Activated gamma-delta T cell treated with anti-CD3 and anti-CD28 coated beads, Interleukin-2, amount 50 U/mL, for 16 hours (primary cell): ENCODE measurements around the gene RPS27L.

Experiments used
- DNase-seq: peaks from one replicate; pipeline ENCODE4 v3.0.0-alpha.2; 2020; ENCODE audit warnings: low read depth

The RPS27L gene

DNA sequence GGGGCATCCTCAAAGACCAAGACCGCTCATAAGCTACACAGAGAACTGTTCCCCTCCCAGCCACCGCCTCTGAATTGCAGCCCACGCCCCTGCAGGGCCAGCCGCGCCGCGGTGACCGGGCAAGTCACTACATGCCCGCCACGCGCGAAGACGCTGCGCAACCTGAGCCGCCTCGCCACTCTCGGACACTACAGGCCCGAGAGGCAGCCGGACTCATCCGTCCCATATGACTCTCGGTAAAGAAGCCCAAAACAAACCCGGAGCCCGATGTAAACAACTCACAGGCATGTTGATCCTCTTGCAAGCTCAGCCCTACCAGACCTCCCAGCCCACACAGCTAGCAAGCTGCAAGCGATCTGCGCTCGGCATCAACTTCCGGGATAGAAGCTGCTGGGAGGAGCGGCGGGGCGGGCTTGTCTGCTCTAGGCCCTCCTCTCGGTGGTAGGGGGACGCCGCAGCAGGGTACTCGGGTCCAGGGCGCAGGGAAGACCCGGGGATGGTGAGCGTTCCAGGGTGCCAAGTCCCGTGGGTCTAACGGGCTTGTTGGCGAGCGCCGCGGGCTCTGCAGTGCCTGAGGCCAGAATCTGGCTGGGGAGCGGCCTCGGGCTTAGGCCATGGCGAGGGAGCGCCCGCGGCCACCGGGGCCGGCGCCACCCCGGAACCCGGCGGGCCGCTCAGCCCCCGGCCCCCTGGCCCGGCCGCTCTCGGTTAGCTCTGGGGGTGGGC is at the start of gene RPS27L:
TSS of gene RPS27L (minus strand) at position 360 of the 726 bp plus-strand sequence. CDS start at position 288, 72 bp downstream.
- DNase-seq = peak; percentile 79

DNA sequence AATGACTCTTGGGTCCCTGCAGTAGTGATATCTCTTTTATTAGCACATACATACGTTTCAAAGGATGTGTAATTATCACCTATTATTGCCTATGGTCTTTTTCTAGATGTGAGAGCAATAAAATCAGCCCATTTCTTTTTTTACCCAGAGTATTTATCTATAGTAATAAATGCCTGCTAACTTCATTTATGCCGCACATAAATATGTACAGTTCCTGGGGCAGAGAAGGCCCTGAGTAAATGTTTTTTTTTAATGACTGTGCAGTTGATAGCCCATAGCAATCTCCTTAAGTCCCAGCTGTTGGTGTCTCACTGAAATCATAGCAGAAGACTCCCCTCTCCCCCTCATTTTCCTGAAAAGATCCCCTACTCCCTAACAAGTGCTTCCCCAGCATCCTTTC is 48.8 kb upstream of the RPS27L start:
- no peak for DNase-seq

DNA sequence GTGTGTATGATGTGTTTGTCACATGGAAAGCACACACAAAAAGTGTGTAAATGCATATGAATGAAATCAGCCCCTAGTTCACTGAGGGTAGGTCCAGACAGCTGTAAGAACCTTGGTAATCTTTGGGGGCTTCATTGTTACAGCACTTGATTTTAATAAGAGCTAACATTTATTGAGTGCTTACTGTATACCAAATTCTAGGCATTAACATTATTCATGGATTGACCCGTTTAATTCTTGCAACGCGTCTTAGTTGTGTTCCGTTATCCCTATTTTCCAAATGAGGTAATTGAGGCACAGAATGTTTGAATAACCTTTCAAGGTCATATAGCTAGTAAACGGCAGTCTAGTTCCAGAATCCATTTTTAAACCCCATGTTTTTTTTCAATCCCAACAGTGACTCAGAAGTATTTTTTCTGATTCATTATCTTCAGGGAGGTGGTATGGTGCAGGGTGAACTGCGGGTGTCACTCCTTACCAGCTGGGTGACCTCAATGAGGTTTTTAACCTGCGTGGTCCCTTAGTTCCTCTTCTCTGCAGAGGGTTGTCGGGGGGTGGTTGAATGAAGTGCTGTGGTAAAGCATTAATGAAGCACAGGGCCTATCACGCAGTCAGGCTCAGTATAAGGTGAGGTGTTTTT is 46.3 kb upstream of the RPS27L start:
- peak; percentile 39 for DNase-seq

DNA sequence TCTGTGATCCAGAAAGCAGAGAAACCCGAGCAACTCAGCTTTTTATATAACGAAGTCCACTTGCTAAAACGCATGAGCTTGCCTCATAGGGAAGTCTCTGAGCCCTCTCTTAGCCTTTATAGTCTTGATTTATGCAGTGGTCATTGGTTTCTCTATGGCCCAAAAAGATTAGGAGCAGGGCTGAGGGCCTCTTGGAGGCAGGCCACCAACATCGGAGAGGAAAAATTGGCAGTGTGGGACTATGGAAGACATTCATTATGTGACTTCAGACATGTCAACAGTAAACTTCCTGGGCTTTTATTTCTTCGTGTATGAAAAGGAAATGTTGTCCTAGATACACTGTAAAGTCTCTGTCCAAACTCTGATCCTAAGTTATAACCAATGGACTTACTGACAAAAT is 45.6 kb upstream of the RPS27L start:
- DNase-seq = no peak

DNA sequence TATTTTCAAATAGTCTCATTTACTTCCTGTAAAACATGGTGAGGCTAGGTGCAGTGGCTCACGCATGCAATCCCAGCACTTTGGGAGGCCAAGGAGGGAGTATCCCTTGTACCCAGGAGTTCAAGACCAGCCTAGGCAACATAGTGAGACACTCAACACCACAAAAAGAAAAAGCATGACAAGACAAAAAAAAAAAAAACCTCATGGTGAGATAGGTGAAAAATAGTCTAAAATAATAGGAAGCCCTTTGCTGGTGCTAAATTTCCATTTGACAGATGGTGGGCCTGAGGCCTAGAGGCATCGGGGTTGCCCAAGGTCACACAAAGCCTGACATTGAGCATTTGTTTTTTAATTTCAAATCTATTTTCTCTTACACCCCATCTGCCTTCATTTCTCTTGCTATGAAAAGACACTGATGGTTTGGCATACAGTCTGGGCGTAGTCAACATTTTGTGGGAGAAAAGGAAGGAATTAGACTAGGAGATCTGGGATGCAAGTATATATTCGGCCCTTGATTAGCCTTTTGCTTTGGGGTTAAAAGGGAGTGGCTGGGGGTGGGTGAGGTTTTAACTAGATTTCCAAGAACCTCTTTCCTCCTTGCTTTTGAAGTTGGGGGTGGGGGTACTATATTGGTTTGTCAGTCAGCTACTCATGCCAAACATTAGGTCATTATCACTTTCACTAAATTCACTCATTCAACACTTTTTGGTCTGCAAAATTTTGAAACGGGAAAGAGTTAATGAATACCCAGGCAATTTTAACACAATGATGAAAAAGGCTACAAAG is 43.4 kb upstream of the RPS27L start:
- DNase-seq = no peak

DNA sequence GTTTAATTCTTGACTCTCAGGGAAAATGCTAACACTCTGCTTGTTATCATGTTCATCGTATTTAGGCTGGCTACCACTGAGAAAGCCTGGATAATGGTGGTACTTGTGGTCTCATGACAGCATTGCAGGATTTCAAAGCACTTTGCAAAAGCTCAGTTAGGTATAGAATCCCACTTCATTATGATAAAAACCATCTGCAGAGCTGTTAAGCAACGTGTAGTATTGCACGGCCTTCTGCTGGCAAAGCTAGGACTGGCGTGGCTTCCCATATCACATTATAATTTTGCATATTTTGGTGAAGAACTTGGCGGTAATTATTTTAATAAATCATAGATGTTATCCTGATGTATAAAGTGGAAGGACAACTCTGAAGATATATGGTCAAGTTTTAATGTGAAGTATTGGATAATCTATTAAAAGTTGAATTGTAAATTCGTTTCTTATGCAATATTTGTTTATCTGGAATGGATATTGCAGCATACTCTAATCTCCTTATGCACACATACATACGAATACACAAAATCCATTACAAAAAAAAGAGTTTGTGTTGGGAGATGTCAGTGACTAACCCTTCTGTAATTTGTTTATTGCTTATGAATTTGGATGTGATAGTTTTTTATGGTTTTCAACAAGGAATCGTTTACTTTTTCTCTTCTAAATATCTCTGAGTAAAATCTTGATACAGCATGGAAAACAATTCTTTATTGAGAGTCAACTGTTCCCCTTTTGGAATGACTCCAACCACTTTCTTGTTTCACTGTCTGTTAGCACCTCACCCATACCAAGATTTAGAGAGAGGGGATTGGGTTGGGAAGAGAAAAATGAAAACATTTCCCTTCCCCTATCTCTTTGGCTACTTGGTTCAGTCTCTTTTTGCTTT is 41.3 kb upstream of the RPS27L start:
- DNase-seq = no peak

DNA sequence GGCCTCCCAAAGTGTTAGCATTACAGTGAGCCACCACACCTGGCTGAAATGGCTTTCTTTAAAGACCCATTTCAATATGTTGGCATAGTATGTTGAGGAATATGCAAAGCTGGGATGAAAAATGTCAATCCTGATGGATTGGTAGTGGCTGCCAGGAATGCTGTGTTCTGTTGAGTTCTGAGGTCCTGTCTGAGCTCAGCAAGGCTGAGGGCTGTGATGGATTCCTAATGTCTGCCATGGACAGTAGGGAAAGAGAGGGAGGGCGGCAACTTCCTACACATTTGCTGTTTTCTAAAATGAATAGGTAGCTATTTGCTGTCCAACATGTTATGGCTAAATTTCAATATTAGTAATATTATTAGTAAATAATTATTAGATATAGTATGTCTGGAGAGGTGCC is 40.3 kb upstream of the RPS27L start:
- DNase-seq = no peak

DNA sequence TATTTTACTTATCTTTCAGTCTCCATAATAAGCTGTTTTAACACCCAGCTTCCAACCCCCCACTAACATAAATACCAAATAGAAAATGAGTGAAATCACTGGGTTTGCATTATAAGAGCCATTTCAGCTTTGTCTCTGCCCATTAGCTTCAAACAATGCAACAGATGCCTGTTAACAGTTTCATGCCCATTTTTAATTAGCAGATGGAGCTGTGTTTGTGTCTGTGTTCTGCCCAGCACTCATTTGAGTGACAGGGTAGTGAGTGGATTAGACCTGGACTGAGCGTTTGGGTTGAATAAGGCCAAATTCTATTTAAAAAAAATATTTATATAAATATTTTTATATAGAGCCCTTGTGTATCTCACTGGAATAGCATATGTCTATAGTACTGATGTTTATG is 39.6 kb upstream of the RPS27L start:
- DNase-seq = no peak

DNA sequence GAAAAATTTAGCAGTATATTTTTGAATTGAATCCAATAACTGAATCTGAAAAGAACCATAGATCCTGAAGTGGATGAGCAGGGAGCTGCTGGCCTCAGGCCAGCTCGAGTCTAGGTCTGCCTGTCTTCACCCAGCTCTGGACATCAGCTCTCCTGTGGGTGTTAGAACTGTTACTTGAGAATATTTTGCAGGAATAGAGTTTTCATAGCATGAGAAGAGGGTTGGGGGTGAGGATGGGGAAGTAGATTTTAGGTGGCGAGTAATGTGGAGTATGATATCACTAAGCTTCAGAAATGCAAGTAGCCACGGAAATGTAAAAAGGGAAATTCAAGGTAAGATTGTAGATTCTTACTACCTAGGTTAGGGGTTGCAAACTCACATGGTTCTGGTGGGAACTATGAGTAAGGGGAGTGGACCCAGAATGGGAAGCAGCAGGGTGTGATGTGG is 38.3 kb upstream of the RPS27L start:
- no peak for DNase-seq

DNA sequence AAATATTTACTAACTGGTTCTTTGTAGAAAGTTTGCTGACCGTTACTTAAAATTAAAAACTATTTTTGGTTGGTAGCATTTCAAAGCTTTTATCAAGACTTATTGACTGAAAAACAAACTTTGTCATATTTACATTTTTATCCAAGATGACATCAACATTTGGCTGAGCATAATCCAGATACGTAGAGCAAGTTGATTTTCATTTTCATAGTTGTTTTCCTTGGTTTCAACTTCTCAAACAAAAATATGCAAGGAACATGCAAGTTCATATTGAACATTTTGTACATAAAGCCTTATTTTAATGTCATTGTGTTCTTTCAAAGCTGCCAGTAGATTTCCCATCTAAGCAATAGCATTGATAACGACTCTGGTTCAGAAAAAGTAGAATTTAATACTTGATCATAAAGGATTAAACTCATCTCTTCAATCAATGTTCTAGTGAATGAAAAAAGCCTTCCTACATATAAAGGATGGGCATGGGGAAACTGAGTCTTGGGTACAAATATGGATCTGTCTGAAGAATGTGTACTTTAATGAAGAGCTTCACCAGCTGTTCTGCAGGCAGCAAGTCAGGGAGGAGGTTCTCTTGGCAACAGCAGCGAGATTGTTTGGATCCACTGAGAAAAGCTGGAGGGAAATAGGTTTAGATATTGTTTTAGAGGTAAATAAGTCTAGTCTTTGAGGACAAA is 37.7 kb upstream of the RPS27L start:
- no peak for DNase-seq

DNA sequence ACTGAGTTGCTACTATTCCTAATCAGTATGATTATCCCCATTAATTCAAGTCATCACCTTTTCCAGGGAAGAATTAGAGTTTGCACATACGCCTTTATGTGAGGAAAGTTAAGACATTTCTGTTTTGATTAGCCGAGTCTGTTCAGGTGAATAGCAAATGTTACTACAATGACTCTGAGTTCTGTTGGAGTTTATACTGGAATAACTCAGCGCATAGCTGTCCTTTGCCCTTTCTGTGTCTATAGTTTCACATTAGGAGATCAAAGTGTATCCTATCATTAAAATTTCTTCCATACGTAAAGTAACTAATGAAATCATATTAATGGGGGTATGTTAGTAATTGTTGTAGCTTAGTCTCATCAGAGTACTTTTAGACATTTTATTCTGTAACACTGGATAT is 37.0 kb upstream of the RPS27L start:
- no peak for DNase-seq

DNA sequence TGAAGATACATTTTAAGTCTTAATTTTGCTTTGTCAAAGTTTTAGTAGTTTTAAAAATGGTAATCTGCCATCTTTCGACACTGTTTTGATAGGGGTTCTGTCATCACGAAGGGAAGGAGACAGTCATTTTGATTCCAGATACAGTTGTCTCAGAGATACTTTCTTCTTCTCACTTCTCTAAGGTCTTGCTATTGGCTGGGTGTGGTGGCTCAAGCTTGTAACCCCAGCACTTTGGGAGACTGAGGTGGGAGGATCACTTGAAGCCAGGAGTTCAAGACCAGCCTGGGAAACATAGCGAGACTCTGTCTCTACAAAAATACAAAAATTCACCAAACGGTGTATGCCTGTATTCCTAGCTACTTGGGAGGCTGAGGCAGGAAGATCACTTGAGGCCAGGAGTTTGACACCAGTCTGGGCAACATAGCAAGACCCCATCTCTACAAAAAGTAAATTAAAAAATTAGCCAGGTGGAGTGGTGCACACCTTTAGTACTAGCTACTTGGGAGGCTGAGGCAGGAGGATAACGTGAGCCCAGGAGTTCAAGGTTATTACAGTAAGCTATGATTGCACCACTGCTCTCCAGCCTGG is 35.4 kb upstream of the RPS27L start:
- no peak for DNase-seq

DNA sequence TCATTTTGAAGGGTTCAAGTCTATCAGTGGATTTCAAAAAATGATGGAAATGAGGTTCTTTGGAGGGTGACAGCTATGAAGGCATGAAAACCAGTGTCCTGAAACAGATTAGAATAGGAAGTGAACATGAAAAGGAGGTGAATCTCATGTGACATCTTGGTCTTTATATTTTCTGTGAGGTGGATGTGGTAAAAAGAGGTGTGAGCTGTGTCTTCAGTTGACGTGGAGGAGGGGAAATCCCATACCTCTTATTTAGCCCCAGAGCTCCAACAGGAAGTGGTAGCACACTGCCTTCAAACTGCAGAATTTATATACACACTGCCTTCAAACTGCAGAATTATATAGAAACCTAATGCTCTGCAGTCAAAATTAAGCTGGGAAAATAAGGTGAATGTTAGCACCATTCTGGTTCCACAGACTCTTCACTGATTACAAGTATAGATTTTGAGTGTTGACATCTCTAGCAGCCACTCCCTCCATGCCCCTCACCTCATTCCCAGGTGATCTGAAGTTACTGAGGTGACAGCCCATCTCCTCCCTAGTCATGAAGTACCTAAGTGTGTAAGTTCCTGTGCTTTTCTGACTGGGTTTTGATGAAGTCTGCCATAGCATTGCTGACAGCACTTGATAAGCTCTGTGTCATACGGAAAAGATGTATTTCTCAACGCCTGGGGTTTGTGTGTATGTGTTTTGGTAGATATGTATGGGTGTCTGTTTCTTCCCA is 34.8 kb upstream of the RPS27L start:
- DNase-seq = peak; percentile 29

DNA sequence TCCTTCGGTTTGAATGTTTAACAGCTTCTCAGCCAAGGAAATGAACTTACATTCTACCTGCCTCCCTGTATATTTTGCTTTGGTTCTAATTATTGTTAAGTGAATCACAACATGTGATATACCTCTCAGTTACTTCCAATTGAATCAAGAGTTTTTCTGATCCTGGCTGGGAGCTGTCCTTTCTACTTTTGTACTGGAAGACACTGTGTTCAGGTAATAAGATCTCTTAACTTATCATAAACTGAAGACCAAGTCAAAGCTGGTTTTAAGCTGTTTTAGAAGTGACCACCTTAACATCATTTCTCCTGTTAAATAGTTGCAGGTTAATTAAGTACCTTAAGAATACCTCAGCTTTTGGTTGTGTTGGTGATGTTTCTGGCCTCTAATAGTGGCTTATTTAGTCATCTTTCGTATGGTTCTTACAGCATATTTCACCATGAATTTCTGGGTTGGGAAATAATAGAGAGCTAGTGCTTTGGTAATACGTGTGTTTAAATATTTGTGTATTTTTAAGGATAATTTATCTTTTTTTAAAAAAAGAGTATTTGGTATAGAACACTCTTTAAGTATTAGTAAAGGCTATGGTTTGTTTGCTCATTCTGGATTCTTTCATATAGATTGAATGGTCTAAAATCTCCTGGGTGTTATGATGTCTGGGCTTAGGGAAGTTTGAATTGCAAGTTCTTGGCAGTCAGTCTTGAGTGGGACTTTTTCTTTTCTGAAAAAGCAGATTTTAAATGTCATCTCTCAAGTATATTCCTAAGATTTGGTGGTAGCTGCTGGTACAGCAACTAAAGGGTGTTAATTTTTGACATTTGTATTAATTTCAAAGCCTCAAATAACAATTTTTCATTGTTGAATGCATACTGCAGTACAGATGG is 33.7 kb upstream of the RPS27L start:
- DNase-seq = no peak

DNA sequence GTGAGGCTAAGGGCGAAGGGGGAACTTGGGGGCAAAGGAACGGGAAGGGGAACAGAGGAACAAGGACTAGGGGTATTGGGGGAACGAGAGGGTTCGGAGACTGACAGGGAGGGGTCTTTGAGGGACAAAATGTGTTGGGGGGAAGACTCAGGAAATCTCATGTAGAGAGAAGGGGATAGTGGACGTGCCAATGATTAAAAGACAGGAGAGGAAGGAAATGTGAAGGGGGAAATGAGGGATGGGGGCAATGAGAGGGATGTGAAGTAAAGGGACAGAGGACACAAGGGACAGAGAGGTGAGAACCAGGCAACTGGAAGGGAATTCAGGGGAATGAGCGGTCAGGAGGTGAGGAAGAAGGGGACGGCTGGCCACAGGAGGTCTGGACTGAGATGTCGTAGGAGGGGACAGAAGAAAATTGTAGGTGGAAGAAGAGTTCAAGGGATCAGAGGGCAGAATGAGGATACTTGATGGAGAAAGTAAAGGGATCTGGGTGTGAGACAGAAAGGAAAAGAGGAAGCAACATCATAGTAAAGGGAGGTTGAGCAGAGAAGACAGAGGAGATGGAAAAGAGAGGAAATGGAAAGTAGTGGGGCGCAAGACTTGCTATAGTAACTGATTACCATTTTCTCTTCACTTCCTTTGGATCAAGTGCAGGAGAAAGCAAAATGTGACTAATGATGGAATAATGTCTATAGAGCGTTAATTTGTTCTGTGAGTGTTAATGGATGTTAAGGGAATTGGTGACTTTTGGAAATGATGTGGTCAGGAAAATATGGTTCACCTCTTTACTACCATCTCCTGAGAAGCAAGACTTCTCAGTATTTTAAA is 32.9 kb upstream of the RPS27L start:
- no peak for DNase-seq

DNA sequence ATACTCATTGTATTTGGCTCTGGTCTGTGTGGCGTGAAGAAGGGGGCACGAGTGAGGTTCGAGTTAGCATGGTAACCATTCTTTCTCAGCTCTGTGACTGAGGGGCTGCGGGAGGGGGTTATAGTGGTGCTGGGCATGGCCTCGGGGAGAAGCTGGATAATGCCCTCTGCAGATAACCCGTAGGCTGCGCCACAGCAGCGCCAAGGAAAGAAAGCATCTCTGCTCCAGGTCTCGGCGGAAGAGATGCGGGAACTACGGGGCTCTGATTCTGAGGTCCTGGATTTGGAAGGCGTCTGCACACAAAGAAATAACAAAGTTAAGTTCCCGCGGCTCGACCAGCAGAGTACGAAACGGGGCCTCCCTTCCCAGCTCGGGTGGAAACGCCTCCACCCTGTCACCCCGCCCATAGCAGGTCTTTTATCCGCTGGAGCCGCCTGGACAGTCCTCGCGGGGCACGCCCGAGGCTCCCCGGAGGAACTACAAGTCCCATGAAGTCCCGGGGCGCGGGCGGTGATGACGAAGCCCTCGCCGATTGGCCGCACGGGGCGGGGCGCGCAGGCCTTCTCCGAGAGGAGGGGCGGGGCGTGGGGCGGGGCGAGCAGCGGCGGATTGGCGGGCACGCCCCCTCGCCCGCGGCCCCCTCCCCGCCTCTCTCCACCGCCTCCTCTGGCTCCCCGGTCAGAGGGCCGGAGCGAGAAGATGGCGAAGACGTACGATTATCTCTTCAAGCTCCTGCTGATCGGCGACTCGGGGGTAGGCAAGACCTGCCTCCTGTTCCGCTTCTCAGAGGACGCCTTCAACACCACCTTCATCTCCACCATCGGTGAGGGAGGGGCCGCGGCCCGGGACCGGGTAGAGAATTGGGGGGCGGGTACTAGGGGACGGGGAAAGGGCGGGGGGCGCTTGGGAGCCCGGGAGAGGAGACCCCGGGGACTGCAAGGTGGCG is 31.9 kb upstream of the RPS27L start, which contains the start of gene RAB8B:
TSS of gene RAB8B (plus strand) at position 681 of the 946 bp plus-strand sequence. CDS start at position 700, 19 bp downstream.
- DNase-seq = peak; percentile 98
